NCI-H1105 (cell line): ENCODE results near the gene FOXD3.
"Not testable (repeated sequence)": the region's sequence is repeated elsewhere in the genome, so short reads cannot be mapped to it uniquely, and the experiment has no call there.

Experiments
- DNase-seq: peaks from one replicate; lab custom pipeline; 2025; lab: John Stamatoyannopoulos, UW

The FOXD3 gene

DNA sequence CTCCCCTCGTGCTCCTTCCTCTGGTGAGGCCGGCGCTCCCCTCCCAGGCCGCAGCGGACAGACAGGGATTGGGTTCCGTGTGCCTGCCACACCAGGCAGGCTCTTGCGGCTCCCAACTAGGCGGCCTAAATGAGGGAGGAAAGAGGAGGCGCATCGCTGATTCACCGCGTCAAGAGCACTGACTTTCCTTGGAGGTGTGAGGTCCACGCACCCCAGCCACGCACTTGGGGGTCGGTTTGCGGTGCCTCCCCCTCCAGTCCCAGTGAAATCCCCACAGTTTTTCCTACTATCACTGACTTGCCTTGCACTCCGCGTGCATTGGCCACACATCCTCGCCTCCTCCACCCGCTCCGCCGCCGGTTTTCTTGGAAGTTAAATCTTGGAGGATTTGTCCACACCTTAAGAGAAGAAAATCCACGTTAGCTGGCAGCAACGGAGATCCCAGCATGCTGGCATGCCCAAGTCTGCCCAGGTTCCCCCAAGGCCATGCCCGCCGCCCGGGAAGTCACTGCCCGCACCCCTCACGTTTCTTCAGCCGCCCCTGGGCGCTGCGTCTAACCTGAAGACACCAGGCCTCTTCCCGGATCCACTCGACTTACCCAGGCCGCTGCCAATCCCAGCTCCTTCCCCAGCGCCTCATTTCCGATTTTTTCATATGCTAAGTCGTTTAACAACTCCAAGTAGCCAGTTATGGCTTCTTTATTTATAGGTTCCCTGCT is 1.1 kb upstream of the FOXD3 start:
- no peak for DNase-seq

DNA sequence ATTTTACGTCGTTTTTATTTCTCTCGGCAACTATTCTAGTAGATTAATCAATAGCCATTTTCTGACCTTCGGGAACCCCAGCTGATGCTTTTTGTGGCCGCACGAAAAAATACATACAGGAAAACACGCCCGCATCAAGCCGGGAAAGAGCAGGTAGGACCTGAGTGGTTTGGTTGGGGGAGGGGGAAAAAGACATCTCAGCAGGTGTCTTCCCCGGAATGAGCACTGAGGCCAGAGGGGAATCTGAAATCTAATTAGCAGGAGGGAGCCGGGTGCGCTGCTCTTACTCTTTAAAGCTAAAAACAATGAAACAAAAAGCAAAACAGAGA is 618 bp upstream of the FOXD3 start:
- no peak for DNase-seq

DNA sequence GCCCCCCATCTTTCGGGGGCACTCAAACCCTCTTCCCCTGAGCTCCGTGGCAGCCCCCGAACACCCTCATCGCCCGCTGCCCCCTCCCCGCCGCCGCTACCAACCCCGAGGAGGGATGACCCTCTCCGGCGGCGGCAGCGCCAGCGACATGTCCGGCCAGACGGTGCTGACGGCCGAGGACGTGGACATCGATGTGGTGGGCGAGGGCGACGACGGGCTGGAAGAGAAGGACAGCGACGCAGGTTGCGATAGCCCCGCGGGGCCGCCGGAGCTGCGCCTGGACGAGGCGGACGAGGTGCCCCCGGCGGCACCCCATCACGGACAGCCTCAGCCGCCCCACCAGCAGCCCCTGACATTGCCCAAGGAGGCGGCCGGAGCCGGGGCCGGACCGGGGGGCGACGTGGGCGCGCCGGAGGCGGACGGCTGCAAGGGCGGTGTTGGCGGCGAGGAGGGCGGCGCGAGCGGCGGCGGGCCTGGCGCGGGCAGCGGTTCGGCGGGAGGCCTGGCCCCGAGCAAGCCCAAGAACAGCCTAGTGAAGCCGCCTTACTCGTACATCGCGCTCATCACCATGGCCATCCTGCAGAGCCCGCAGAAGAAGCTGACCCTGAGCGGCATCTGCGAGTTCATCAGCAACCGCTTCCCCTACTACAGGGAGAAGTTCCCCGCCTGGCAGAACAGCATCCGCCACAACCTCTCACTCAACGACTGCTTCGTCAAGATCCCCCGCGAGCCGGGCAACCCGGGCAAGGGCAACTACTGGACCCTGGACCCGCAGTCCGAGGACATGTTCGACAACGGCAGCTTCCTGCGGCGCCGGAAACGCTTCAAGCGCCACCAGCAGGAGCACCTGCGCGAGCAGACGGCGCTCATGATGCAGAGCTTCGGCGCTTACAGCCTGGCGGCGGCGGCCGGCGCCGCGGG is 837 bp downstream of the FOXD3 start:
- DNase-seq: peak; percentile 63

DNA sequence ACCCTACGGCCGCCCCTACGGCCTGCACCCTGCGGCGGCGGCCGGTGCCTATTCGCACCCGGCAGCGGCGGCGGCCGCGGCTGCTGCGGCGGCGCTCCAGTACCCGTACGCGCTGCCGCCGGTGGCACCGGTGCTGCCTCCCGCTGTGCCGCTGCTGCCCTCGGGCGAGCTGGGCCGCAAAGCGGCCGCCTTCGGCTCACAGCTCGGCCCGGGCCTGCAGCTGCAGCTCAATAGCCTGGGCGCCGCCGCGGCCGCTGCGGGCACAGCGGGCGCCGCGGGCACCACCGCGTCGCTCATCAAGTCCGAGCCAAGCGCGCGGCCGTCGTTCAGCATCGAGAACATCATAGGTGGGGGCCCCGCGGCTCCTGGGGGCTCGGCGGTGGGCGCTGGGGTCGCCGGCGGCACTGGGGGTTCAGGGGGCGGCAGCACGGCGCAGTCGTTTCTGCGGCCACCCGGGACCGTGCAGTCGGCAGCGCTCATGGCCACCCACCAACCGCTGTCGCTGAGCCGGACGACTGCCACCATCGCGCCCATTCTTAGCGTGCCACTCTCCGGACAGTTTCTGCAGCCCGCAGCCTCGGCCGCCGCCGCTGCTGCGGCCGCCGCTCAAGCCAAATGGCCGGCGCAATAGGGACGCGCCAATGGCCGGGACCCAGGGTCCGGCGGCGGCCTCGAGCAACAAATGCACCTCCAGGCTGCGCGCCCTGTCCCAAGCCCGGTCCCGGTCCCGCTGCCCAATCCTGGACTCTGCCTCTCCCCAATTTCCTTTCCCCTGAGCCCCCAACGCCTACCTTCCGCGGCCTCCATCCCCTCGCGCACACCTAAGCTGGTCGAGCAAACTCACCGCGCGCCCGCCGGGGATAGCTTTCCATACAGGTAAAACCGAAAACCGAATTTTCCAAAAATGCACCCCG is 1.8 kb downstream of the FOXD3 start:
- DNase-seq: no peak

DNA sequence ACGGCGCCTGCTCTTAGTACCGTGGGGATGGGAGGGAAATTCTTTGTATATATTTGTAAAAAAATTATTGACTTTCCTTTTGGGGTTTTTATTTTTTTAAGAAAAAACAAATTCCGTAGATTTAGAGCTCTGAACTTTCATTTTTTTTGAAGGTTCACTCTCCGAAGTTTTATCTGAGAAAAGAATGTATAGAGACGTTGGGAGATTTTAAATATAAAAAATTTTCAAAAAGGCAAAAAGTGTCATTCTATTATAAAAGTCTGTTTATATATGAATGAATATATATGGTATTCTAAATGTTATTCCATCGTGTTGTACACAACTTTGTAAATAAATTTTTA is 2.4 kb downstream of the FOXD3 start:
- DNase-seq: no peak

DNA sequence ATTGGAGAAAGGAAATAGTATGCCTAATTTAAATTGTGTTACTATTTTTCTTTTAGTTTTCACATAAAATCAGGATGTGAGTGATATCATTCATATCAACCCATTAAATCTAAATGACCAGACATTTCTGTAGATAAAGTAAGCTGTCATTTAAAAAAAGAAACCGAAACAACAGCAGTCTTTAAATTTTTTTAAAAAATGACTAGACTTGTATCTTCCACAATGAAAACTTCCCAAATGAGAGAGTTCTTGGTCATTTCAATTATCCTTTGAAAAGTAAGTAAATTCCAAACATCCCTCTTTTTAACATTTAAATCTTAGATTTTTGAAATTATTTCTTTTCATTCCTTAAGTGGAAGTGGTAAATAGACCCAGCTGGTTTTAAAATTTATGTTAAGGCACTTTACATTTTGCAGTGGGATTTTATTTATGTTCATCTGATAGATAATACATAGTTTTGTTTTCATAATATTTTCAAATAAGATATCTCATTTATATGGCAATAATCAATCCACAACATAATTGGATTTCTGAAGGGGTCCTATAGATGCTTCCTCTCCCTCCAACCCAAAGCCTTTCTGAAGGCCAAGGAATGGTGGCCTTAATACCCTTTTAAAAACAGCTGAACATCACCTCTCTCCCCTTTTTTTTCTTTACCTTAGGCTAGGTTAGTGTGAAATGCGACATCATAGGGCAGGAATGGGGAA is 3.1 kb downstream of the FOXD3 start:
- no peak for DNase-seq

DNA sequence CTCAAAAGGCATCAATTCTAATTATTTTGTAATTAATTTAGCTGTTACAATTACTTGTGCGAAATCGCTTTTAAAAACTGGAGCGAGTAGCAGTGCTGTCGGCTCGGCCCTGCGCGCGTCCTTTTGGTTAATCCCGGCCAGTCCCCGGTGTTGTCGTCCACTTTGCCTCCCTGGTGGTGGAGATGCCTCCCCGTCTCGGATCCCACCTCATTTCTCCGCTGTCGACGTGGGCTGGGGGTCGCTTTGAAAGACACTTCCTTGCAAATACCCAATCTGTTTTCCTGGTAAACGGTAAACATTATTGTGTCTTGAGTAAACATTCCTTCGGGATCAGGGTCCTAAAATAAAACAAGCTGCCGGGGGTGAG is 3.7 kb downstream of the FOXD3 start:
- no peak for DNase-seq

DNA sequence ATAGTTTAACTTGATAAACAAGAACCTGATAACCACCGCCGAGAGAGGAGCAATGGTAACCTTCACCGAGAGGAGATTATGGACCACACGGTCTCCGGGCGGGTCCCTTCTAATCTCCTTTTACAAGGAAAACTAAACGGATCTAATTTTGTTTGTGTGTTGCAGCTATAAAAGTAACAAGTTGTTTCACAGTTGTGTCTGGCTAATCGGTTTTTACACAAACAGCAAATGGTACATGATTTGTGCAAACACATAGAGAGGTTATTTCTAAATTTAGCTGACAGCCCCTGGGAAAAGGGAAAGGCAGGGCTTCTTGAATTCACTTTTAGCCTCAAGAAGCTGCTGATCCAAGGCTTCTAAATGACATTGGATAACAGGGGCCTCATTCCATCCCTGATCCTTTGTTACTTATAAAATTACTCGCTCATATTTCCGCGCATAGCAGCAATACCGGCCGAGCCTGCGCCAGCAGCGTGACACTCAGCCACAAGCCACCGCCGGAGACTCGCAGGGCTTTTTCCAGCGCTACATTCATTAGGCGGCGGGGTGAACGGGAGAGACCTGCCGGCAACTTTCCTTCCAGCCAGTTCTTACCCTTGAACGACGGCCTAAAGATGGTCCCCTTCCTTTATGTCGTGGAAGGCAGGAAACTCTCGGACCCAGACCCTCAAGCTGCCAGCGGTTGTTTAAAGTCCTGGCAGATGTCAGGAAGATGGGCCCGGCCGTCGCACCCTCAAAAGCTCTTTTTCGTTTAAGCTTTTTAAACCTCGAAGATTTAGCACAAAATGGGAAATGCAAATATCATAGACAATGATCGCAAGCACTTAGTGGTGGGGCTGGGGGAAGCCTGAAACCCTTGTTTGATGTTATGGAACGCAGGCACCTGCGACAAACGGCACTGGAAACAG is 4.4 kb downstream of the FOXD3 start:
- no peak for DNase-seq

DNA sequence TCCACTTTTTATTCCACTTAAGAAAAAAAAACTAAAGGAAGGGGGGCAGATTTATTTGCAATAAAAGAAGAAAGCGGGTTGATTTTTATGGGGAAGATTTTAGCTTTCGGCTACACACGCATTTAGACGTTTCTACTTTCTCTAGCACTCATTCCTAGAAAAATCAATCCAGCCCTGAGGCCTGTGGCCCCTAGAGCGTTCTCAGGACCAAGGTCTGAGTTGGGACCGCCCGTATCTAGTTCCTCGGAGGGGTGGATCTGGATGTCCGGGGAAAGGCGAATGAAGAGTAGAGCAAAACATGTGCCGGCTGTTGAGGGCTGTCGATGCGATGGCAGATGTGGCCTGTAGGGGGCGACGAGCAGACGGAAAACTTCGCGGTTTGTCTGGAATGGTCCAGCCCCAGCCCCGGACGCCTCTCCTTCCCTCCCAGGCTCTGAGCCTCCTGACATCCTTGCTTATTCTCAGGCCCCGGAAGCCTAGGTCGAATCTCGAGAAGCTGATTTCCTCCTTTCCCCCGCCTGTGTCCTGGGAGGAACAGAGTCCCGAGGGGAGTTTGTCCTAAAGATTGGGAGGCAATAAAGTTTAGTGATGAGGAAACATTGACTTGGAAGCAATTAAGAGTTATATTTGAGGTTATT is 5.2 kb downstream of the FOXD3 start:
- DNase-seq: peak; percentile 23

DNA sequence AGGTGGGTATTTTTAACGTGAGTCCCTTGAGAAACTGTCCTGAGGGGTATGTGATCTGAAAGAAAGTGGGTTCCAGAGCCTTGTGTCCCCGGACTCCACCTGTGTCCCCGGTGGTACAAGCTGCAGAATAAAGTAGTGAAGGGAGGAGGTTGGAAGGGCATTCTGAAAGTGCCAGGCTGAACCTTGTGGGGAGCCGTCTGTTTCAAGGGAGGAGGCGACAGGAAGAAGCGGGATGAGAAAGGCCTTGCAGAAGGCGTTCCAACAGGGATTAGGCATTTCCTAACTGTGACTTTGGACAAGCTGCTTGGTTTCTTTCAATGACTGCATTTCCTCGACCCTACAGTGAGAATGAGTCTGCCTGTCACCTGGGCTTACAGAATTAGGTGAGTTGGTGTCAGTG is 5.8 kb downstream of the FOXD3 start:
- DNase-seq: no peak

DNA sequence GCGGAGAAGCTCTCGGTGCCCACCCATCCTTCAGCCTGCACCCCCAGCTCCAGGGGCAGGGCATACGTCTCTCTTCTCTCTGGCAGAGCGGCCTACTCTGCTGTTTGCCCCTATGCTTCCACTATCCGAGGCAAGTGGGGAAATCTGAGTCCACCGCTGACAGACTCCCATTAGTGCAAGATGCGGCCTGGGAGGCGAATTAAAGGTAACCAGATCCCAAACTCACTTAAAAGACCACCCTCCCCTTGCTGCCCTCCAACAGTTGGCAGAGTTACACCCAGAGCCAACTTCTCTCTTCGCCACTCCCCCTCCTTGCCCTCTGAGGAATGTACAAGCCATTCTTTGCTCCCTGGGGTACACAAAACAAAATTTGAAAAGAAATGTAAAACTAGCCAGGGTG is 6.4 kb downstream of the FOXD3 start:
- DNase-seq: no peak

DNA sequence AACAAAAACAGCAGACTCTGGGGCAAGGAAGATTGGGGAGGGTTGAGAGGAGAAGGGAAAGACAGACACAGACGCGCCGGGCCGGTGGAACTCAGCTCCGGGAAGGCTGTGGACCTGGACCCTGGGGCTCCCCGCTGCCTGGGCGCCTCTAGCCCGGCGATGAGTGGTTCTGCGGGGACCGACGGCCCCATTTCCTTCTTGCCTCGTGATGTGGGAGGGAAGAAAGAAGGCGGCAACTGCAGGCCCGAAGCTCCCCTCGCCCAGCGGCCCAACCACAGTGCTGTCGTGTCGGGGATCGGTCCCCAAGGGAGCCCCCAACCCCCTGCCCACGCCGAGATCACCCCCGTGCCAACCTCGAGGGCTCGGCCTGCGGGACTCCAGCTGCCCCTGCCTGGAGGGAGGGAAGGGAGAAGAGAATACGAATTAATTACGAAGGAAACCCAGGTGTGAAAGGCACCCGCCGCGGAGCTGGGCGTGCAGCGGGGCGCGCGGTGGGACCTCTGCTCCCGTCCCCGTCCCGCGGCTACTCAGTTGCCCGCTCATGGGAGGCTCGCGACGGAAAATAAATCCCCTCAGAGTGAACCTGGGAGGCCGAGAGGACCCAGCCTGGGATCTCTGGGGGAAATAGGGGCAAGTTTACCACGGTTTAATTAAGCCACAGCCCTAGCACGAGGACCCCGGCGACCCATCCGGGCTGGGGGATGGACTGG is 7.4 kb downstream of the FOXD3 start:
- DNase-seq: no peak

DNA sequence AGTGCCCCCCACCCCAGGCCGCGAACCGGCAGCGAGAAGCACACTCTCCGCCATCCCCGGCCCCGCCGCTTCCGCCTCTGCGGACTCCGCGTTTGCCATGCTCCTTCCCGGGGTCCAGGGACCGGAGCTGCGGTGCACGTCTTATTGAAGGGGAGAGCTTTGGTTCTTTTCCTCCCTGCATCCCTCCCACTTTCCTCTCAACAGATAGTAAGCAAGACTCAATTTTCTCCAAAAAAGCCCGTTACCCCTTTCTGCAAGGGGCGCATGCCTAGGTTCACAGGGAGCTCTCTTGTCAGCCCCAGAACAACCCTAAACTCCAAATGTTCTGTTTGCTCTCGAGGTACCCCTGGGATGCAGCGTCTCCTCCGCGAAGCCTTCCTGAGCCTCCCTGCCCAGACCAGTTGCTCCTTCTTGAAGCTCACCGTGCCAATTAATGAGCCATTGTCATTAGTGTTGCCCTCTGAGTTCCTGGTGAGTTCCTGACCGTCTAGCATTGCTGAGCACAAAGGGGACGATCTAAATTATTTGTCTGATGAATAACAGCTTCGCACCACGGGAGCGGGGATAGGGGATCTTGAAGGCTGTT is 8.1 kb downstream of the FOXD3 start:
- no peak for DNase-seq

DNA sequence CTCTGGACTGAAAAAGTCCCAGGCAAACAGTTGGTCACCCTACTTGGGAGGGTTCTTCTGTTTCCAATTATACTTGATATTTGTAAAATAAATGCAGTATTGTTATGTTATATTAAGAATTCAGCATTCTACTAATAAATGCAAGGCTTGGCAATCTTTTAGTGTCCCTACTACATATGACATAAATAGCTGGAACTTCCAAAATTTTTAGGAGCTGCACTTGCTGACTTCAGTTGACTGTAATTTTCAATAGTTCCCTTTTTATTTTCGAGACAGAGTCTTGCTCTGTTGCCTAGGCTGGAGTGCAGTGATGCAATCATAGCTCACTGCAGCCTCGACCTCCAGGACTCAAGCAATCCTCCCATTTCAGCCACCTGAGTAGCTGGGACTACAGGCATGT is 20.0 kb downstream of the FOXD3 start:
- DNase-seq: no peak

DNA sequence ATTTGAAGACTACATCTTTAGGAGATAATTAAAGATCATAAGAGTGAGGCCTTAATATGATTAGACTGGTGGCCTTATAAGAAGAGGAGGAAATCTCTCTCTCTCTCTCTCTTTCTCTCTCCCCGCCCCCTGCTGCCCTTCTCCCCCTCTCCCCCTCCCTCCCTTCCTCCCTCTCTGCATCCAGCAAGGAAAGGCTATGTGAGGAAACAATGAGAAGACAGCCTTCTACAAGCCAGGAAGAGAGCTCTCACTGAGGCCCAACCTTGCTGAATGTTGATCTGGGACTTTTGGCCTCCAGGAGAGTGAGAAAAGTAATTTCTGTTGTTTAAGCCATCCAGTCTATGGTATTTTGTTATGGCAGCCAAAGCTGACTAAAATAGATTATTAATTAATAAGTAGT is 21.6 kb downstream of the FOXD3 start:
- DNase-seq: no peak

DNA sequence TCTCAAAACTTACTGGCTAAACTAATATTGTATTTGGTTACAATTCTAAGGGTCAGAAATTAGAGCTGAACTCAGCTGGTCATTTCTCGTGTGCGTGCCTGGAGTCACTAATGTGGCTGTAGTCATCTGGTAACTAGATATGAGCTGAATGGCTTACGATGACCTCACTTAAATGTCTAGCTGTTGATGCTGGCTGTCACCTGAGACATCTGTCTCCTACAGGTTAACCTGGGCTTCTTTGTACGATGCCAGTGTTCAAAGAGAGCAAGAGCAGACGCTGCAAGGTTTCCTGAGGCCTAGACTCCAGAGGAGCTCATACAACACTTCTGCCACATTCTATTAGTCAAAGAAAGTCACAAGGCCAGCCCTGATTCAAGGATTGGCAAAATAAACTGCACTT is 28.0 kb downstream of the FOXD3 start:
- no peak for DNase-seq

DNA sequence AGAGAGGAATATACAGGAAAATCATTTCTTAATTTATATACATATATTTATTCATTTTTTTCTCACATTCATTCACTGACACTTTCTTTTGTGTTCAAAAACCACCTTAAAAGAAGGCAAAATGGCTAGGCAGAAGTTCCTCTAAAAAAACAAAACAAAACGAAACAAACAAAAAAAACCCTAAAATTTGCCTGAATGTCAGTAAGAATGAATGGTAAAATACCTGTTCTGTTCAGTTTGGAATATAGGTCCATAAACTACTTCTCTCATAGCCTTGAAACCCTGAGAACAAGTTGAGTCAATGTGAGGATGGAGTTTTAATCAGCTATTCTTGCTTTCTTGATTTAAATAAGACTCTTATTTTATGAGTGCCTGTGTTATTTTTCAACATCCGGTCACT is 30.4 kb downstream of the FOXD3 start:
- DNase-seq: no peak

DNA sequence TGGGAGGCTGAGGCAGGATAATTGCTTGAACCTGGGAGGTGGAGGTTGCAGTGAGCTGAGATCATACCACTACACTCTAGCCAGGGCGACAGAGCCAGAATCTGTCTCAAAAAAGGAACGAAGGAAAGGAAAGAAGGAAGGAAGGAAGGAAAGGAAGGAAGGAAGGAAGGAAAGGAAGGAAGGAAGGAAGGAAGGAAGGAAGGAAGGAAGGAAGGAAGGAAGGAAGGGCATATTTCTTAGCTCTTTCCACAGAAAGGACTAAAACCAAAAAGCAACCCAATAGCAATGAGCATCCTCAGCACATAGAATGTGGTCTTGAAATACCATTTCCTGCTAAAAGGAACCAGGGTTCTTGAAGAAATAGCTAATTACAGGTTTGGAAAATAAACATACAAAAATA is 33.9 kb downstream of the FOXD3 start:
- DNase-seq: not testable (repeated sequence)

DNA sequence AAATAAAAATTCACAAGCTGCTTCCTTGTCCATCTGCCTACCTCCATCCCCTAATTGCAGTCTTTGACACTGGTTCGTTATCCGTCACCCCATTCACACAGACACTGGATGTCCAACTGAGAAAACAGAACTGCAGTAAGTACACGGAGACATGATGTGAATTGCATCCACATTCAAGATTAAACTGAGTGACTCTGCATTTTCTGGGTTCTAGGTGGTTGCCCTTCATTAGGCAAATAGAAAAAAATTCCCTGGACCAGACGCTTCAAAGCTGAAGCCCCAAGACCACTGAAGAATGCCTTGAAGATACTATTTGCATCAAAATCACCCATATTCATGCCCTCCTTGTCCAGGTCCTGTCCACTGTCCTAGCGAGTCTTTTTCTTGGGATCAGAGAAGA is 37.2 kb downstream of the FOXD3 start:
- DNase-seq: no peak

DNA sequence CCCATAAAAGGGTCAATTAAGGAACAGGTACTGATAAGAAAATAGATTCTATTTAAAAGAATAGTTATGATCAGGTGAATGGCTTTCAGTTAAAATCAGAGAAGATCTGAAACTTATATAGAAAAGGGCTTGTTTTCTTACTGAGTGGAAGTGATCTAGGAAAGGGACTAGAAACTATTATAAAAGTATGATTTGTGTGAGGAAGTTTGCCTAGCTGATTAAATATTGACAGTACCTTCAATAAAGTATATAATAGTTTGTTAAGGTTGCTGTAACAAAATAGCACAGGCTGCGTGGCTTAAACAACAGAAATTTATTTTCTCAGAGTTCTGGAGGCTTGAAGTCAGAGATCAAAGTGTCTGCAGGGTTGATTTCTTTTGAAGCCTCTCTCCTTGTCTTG is 39.7 kb downstream of the FOXD3 start:
- DNase-seq: no peak
